ENCODE data around the gene TAOK1. TPM values are rescaled to one million over a fixed set of nuclear protein-coding genes. Genes with fewer than 3 reads are reported as not detected.

TAOK1 gene
- total RNA-seq, 1 donor from 2014 or later, result 89.1 TPM

- no peaks in the 10 kb centered on the region for H3K4me1 Mint-ChIP-seq (ENCODE audit: low read depth)
- peaks cover 2% of the 10 kb centered on the region for H3K27me3 Mint-ChIP-seq
- no peak overlapping the region for H3K27ac Mint-ChIP-seq
- TF ChIP-seq CTCF (IDR thresholded peaks at IDR 0.05; ENCODE audit: unreplicated experiment), result no peak
- no peaks in the 10 kb centered on the region for H3K36me3 Mint-ChIP-seq (ENCODE audit: insufficient read depth)
- no peak for DNase-seq (ENCODE audit: low spot score, unreplicated experiment)
- H3K9me3 Mint-ChIP-seq (ENCODE audit: low read depth), result no peaks in the 10 kb centered on the region
- no peak overlapping the region for H3K4me3 Mint-ChIP-seq (ENCODE audit: low read depth)
These were observed 43.7 kb upstream of the TAOK1 start for GRCh38 chr17:29346462-29346861.

GRCh38 chr17:29347831-29348629 lies 42.1 kb upstream of the TAOK1 start:
- Mint-ChIP-seq H3K4me3 (ENCODE audit: low read depth) (no peak overlapping the region), H3K4me1 (ENCODE audit: low read depth) (no peaks in the 10 kb centered on the region), H3K27me3 (no peaks in the 10 kb centered on the region), H3K36me3 (ENCODE audit: insufficient read depth) (no peaks in the 10 kb centered on the region), H3K27ac (no peak overlapping the region), H3K9me3 (ENCODE audit: low read depth) (no peaks in the 10 kb centered on the region)
- no peak for DNase-seq (ENCODE audit: low spot score, unreplicated experiment)
- no peak for TF ChIP-seq CTCF (IDR thresholded peaks at IDR 0.05; ENCODE audit: unreplicated experiment)

- Mint-ChIP-seq H3K4me3 (ENCODE audit: low read depth) (no peak overlapping the region), H3K36me3 (ENCODE audit: insufficient read depth) (no peaks in the 10 kb centered on the region)
- no peak for DNase-seq (ENCODE audit: low spot score, unreplicated experiment)
These were observed 40.8 kb upstream of the TAOK1 start for GRCh38 chr17:29349409-29349808.

GRCh38 chr17:29352146-29352545 lies 38.0 kb upstream of the TAOK1 start:
- no peaks in the 10 kb centered on the region for H3K4me1 Mint-ChIP-seq (ENCODE audit: low read depth)
- DNase-seq (ENCODE audit: low spot score, unreplicated experiment), result no peak
- H3K27me3 Mint-ChIP-seq, result no peaks in the 10 kb centered on the region
- no peaks in the 10 kb centered on the region for H3K9me3 Mint-ChIP-seq (ENCODE audit: low read depth)
- H3K36me3 Mint-ChIP-seq (ENCODE audit: insufficient read depth), result no peaks in the 10 kb centered on the region
- no peak overlapping the region for H3K27ac Mint-ChIP-seq
- no peak overlapping the region for H3K4me3 Mint-ChIP-seq (ENCODE audit: low read depth)
- no peak for TF ChIP-seq CTCF (IDR thresholded peaks at IDR 0.05; ENCODE audit: unreplicated experiment)

More at GRCh38 chr17:29349409-29349808, 40.8 kb upstream of the TAOK1 start:
- no peak for TF ChIP-seq CTCF (IDR thresholded peaks at IDR 0.05; ENCODE audit: unreplicated experiment)
- H3K4me1 Mint-ChIP-seq (ENCODE audit: low read depth), result no peaks in the 10 kb centered on the region
- H3K27me3 Mint-ChIP-seq, result no peaks in the 10 kb centered on the region
- H3K27ac Mint-ChIP-seq, result no peak overlapping the region
- no peaks in the 10 kb centered on the region for H3K9me3 Mint-ChIP-seq (ENCODE audit: low read depth)

- no peaks in the 10 kb centered on the region for H3K36me3 Mint-ChIP-seq (ENCODE audit: insufficient read depth)
- no peaks in the 10 kb centered on the region for H3K4me1 Mint-ChIP-seq (ENCODE audit: low read depth)
- no peaks in the 10 kb centered on the region for H3K27me3 Mint-ChIP-seq
- H3K4me3 Mint-ChIP-seq (ENCODE audit: low read depth), result no peak overlapping the region
- H3K9me3 Mint-ChIP-seq (ENCODE audit: low read depth), result no peaks in the 10 kb centered on the region
- no peak for DNase-seq (ENCODE audit: low spot score, unreplicated experiment)
- no peak overlapping the region for H3K27ac Mint-ChIP-seq
- TF ChIP-seq CTCF (IDR thresholded peaks at IDR 0.05; ENCODE audit: unreplicated experiment), result no peak
These were observed 32.9 kb upstream of the TAOK1 start for GRCh38 chr17:29357232-29357631.

Data from progenitor cell of endocrine pancreas (in vitro differentiated cells).